ENCODE data around the gene ZBP1.

ZBP1 gene

GRCh38 chr20:57568088-57568896, 51.9 kb downstream of the ZBP1 start:
- TF ChIP-seq, protein P1, sequence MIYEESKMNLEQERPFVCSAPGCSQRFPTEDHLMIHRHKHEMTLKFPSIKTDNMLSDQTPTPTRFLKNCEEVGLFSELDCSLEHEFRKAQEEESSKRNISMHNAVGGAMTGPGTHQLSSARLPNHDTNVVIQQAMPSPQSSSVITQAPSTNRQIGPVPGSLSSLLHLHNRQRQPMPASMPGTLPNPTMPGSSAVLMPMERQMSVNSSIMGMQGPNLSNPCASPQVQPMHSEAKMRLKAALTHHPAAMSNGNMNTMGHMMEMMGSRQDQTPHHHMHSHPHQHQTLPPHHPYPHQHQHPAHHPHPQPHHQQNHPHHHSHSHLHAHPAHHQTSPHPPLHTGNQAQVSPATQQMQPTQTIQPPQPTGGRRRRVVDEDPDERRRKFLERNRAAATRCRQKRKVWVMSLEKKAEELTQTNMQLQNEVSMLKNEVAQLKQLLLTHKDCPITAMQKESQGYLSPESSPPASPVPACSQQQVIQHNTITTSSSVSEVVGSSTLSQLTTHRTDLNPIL (CRISPR knock-in tag; IDR thresholded peaks at IDR 0.05; ENCODE audit: low read depth), result no peak
- no peak for TF ChIP-seq TCF4 (CRISPR knock-in tag; IDR thresholded peaks at IDR 0.05; ENCODE audit: borderline replicate concordance)
- no peak for TF ChIP-seq OSR1 (CRISPR knock-in tag; IDR thresholded peaks at IDR 0.05)
- no peak for TF ChIP-seq CSDC2 (CRISPR knock-in tag; IDR thresholded peaks at IDR 0.05)
- TF ChIP-seq TOX (CRISPR knock-in tag; IDR thresholded peaks at IDR 0.05; ENCODE audit: borderline replicate concordance), result no peak
- no peak for TF ChIP-seq ESRRG (CRISPR knock-in tag; IDR thresholded peaks at IDR 0.05)
- TF ChIP-seq ISL1 (CRISPR knock-in tag; IDR thresholded peaks at IDR 0.05), result no peak
- no peak for TF ChIP-seq ZFP3 (CRISPR knock-in tag; IDR thresholded peaks at IDR 0.05)
- no peak for TF ChIP-seq GLIS3 (CRISPR knock-in tag; IDR thresholded peaks at IDR 0.05)
- TF ChIP-seq, protein P2, sequence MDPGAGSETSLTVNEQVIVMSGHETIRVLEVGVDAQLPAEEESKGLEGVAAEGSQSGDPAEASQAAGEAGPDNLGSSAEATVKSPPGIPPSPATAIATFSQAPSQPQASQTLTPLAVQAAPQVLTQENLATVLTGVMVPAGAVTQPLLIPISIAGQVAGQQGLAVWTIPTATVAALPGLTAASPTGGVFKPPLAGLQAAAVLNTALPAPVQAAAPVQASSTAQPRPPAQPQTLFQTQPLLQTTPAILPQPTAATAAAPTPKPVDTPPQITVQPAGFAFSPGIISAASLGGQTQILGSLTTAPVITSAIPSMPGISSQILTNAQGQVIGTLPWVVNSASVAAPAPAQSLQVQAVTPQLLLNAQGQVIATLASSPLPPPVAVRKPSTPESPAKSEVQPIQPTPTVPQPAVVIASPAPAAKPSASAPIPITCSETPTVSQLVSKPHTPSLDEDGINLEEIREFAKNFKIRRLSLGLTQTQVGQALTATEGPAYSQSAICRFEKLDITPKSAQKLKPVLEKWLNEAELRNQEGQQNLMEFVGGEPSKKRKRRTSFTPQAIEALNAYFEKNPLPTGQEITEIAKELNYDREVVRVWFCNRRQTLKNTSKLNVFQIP (CRISPR knock-in tag; IDR thresholded peaks at IDR 0.05; ENCODE audit: borderline replicate concordance, low read depth), result no peak
- TF ChIP-seq ZNF8 (CRISPR knock-in tag; IDR thresholded peaks at IDR 0.05), result no peak
- TF ChIP-seq PPARA (CRISPR knock-in tag; IDR thresholded peaks at IDR 0.05; ENCODE audit: borderline replicate concordance), result no peak
- TF ChIP-seq, protein P3, sequence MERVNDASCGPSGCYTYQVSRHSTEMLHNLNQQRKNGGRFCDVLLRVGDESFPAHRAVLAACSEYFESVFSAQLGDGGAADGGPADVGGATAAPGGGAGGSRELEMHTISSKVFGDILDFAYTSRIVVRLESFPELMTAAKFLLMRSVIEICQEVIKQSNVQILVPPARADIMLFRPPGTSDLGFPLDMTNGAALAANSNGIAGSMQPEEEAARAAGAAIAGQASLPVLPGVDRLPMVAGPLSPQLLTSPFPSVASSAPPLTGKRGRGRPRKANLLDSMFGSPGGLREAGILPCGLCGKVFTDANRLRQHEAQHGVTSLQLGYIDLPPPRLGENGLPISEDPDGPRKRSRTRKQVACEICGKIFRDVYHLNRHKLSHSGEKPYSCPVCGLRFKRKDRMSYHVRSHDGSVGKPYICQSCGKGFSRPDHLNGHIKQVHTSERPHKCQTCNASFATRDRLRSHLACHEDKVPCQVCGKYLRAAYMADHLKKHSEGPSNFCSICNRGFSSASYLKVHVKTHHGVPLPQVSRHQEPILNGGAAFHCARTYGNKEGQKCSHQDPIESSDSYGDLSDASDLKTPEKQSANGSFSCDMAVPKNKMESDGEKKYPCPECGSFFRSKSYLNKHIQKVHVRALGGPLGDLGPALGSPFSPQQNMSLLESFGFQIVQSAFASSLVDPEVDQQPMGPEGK (CRISPR knock-in tag; IDR thresholded peaks at IDR 0.05; ENCODE audit: borderline replicate concordance), result no peak
- no peak for TF ChIP-seq SNAI2 (CRISPR knock-in tag; IDR thresholded peaks at IDR 0.05)
- no peak for ATAC-seq

GRCh38 chr20:57567471-57568079, 52.7 kb downstream of the ZBP1 start:
- TF ChIP-seq, protein P2 (CRISPR knock-in tag; IDR thresholded peaks at IDR 0.05; ENCODE audit: borderline replicate concordance, low read depth), result no peak
- TF ChIP-seq, protein P4, sequence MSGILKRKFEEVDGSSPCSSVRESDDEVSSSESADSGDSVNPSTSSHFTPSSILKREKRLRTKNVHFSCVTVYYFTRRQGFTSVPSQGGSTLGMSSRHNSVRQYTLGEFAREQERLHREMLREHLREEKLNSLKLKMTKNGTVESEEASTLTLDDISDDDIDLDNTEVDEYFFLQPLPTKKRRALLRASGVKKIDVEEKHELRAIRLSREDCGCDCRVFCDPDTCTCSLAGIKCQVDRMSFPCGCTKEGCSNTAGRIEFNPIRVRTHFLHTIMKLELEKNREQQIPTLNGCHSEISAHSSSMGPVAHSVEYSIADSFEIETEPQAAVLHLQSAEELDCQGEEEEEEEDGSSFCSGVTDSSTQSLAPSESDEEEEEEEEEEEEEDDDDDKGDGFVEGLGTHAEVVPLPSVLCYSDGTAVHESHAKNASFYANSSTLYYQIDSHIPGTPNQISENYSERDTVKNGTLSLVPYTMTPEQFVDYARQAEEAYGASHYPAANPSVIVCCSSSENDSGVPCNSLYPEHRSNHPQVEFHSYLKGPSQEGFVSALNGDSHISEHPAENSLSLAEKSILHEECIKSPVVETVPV (CRISPR knock-in tag; IDR thresholded peaks at IDR 0.05), result no peak
- TF ChIP-seq ZNF70 (CRISPR knock-in tag; IDR thresholded peaks at IDR 0.05) (no peak), ZFP3 (CRISPR knock-in tag; IDR thresholded peaks at IDR 0.05) (no peak), ISL1 (CRISPR knock-in tag; IDR thresholded peaks at IDR 0.05) (no peak), ZNF8 (CRISPR knock-in tag; IDR thresholded peaks at IDR 0.05) (no peak), BACH2 (CRISPR knock-in tag; IDR thresholded peaks at IDR 0.05; ENCODE audit: borderline replicate concordance) (no peak), TOX (CRISPR knock-in tag; IDR thresholded peaks at IDR 0.05; ENCODE audit: borderline replicate concordance) (no peak), RARB (CRISPR knock-in tag; IDR thresholded peaks at IDR 0.05) (no peak), ZC3H10 (CRISPR knock-in tag; IDR thresholded peaks at IDR 0.05) (no peak), CSDC2 (CRISPR knock-in tag; IDR thresholded peaks at IDR 0.05) (no peak), GLIS3 (CRISPR knock-in tag; IDR thresholded peaks at IDR 0.05) (no peak), ESRRG (CRISPR knock-in tag; IDR thresholded peaks at IDR 0.05) (no peak), PPARA (CRISPR knock-in tag; IDR thresholded peaks at IDR 0.05; ENCODE audit: borderline replicate concordance) (no peak), ZNF565 (CRISPR knock-in tag; conservative IDR thresholded peaks at IDR 0.05; ENCODE audit: low read depth) (no peak), TCF4 (CRISPR knock-in tag; IDR thresholded peaks at IDR 0.05; ENCODE audit: borderline replicate concordance) (no peak)
- TF ChIP-seq, protein P5, sequence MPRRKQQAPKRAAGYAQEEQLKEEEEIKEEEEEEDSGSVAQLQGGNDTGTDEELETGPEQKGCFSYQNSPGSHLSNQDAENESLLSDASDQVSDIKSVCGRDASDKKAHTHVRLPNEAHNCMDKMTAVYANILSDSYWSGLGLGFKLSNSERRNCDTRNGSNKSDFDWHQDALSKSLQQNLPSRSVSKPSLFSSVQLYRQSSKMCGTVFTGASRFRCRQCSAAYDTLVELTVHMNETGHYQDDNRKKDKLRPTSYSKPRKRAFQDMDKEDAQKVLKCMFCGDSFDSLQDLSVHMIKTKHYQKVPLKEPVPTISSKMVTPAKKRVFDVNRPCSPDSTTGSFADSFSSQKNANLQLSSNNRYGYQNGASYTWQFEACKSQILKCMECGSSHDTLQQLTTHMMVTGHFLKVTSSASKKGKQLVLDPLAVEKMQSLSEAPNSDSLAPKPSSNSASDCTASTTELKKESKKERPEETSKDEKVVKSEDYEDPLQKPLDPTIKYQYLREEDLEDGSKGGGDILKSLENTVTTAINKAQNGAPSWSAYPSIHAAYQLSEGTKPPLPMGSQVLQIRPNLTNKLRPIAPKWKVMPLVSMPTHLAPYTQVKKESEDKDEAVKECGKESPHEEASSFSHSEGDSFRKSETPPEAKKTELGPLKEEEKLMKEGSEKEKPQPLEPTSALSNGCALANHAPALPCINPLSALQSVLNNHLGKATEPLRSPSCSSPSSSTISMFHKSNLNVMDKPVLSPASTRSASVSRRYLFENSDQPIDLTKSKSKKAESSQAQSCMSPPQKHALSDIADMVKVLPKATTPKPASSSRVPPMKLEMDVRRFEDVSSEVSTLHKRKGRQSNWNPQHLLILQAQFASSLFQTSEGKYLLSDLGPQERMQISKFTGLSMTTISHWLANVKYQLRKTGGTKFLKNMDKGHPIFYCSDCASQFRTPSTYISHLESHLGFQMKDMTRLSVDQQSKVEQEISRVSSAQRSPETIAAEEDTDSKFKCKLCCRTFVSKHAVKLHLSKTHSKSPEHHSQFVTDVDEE (CRISPR knock-in tag; IDR thresholded peaks at IDR 0.05), result no peak
- TF ChIP-seq, protein P3 (CRISPR knock-in tag; IDR thresholded peaks at IDR 0.05; ENCODE audit: borderline replicate concordance), result no peak
- TF ChIP-seq, protein P1 (CRISPR knock-in tag; IDR thresholded peaks at IDR 0.05; ENCODE audit: low read depth), result no peak

More at GRCh38 chr20:57567471-57568079, 52.7 kb downstream of the ZBP1 start:
- ATAC-seq, result no peak

Data from SK-N-SH treated with all-trans-retinoic acid at 6 μM for 48 hours (cell line).